Omental fat pad (tissue), 4 donors: Measurements from ENCODE around the gene ANGEL2. TPM values are rescaled to one million over a fixed set of nuclear protein-coding genes. Genes with fewer than 3 reads are reported as not detected.
"Not testable (repeated sequence)": the region's sequence is repeated elsewhere in the genome, so short reads cannot be mapped to it uniquely, and the experiment has no call there.

Source experiments
- ATAC-seq: fragments of 150-250 bp; one replicate; pipeline ENCODE4 v1.9.1; 2016; ENCODE audit warnings: mild to moderate bottlenecking, moderate library complexity; ENCODE audit not compliant: low FRiP score
- DNase-seq: peaks from one replicate; pipeline ENCODE4 v3.0.0-alpha.2; 2019; ENCODE audit warnings: low spot score
- CTCF ChIP-seq, 3 donors: fragments of 450-650 bp; IDR thresholded peaks; one replicate each; pipeline ENCODE4 v1.5.1; 2016 to 2017; ENCODE audit warnings: antibody characterized with exemption in 3 of 3, mild to moderate bottlenecking in 3 of 3, moderate library complexity in 2 of 3
- total RNA-seq, 4 donors: library from RNA; depleted of rRNA; stranded (reverse); fragments of >200 nt; gene quantifications; one replicate each; pipeline ENCODE4 v1.1.0, GENCODE V29; 2016

ANGEL2 gene
- total RNA-seq, 4 donors from 2014 or later: 28.7 to 63.4 (median 41.1) TPM

DNA sequence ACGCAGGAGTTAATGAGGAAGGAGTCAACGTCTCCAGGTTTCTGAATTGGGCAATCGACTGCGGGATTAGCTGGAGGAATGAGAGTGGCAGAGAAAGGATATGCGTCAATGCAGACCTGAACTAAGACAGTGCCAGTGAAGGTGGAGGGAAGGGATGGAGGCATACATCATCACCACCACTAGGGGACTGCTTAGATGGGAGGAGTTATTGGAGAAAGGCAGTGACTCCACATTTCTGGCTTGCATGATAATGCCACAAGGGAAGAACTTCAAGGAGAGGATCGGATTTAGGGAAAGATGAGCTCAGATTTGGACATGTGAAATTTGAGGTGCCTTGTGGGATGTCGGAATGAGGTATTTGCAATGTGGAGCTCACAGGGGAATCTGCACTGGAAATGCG, 47.9 kb downstream of the ANGEL2 start:
- TF ChIP-seq CTCF (IDR thresholded peaks at IDR 0.05): no peak
- DNase-seq: no peak
- no peak for ATAC-seq

- no peak for TF ChIP-seq CTCF (IDR thresholded peaks at IDR 0.05)
- DNase-seq (no peak), ATAC-seq (no peak)
These were observed 49.1 kb downstream of the ANGEL2 start for GRCh38 chr1:212966616-212967015.

- DNase-seq, ATAC-seq: not testable (repeated sequence)
These were observed 50.7 kb downstream of the ANGEL2 start for GRCh38 chr1:212964993-212965392.

DNA sequence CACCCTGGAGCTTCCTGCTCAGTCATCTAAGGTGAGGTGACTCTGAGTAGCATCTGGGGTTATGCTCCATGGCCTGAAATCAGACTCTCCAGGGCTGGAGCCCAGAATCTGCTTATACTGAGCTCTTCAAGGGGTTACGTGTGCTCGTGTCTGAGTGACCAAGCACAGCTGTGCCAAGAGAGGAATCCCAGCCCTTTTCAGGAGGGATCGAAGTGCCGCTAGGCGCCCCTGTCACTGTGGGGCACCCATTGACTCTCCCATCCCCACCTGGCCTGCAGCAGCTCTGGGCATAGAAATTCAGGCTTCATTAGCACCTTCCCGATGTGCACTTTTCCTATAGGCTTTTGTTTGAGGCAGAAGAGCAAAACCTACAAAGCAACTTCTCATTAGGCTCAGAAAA, 51.6 kb downstream of the ANGEL2 start:
- no peak for DNase-seq
- no peak for ATAC-seq
- TF ChIP-seq CTCF (IDR thresholded peaks at IDR 0.05): no peak

DNA sequence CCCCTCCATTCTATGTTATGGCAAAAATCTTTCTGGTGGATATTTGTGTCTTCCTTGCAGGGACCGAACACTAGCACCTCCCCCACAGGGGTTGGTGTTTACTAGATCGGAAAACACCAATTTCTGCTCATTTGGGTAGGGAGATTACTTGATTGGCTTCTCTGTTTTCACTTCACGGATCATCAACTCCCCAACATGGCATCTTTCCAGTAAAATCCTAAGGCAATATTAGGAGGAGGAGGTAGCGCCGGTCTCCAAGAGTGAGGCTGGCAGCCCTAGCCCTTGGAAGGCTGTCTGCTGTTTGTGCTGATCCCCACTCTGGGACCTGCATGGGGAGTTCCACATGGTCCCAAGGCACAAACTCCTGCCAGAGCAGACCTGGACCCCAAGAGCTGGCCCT, 53.2 kb downstream of the ANGEL2 start:
- no peak for TF ChIP-seq CTCF (IDR thresholded peaks at IDR 0.05)
- no peak for DNase-seq

GRCh38 chr1:212960932-212961331, 54.7 kb downstream of the ANGEL2 start:
- no peak for TF ChIP-seq CTCF (IDR thresholded peaks at IDR 0.05)
- ATAC-seq: no peak
- DNase-seq: no peak

More for the DNA sequence above, 53.2 kb downstream of the ANGEL2 start:
- no peak for ATAC-seq

- DNase-seq: no peak
- no peak for TF ChIP-seq CTCF (IDR thresholded peaks at IDR 0.05)
- no peak for ATAC-seq
These were observed 56.1 kb downstream of the ANGEL2 start for GRCh38 chr1:212959266-212960220.
